ENCODE data around the gene PEX10. TPM values are rescaled to one million over a fixed set of nuclear protein-coding genes. Genes with fewer than 3 reads are reported as not detected.

The PEX10 gene
- total and polyA plus RNA-seq, 10 of the 15 experiments (the other 5 are each of a cell fraction or from before 2014, with no cell fraction given): 0.24 to 24.9 (median 16.8) TPM; not detected in 1

- ATAC-seq: no peak
- in situ Hi-C loops (cut with MboI): loop anchor here (5.0 kb wide), 1 partner anchor 193 kb away; the partner anchor contains the start of gene FAAP20
- no peaks in the 10 kb centered on the region for H3K9me3 ChIP-seq (replicated peaks; ENCODE audit: control insufficient read depth, insufficient read depth, low read length)
- 89% methylated on average over 19 of the region's 19 CpGs for WGBS (ENCODE audit: insufficient coverage, insufficient replicate concordance, low lambda C conversion rate, missing lambda C conversion rate)
- H3K4me1 ChIP-seq (ENCODE audit: control insufficient read depth, insufficient read depth, low read length): peaks cover 33% of the 10 kb centered on the region
- RAD21 ChIA-PET (ENCODE audit: unreplicated experiment): interaction anchor here (1.3 kb wide), 1 partner anchor 191 kb away, joined by 4 read pairs; the partner anchor contains the start of gene FAAP20
- H4K20me1 ChIP-seq (ENCODE audit: control insufficient read depth, insufficient read depth): no peaks in the 10 kb centered on the region
- no peak for FAIRE-seq
- no TSS peak for BruUV-seq (replicated peaks)
- no peaks in the 10 kb centered on the region for H3K27me3 ChIP-seq (replicated peaks in 1 of 2; ENCODE audit: control insufficient read depth in 2 of 2, insufficient read depth in 2 of 2, low read length in 1 of 2)
- no peaks in the 10 kb centered on the region; a peak in 1 of 4 replicates for H3K36me3 ChIP-seq (ENCODE audit: control insufficient read depth in 2 of 2, insufficient read depth in 2 of 2, low read length in 1 of 2)
- intact Hi-C loops (cut with micrococcal nuclease; ENCODE audit: unreplicated experiment): no loop called here
- no peak overlapping the region for H3K4me3 ChIP-seq
- TF ChIP-seq MYC (IDR thresholded peaks at IDR 0.05; ENCODE audit: insufficient read depth, insufficient read length, insufficient replicate concordance, low read length, severe bottlenecking) (no peak), BRCA1 (IDR thresholded peaks at IDR 0.05; ENCODE audit: low read depth, low read length) (no peak), FOXK2 (IDR thresholded peaks at IDR 0.05) (no peak), BCL11A (IDR thresholded peaks at IDR 0.05; ENCODE audit: low read depth, low read length) (no peak), MEF2A (IDR thresholded peaks at IDR 0.05; ENCODE audit: insufficient read depth, low read depth, low read length) (no peak), PAX8 (IDR thresholded peaks at IDR 0.05) (no peak), RUNX3 (IDR thresholded peaks at IDR 0.05; ENCODE audit: low read length) (no peak), POLR2A (IDR thresholded peaks at IDR 0.05; ENCODE audit: low read depth, low read length) (no peak), ZBTB33 (IDR thresholded peaks at IDR 0.05) (no peak), WRNIP1 (IDR thresholded peaks at IDR 0.05; ENCODE audit: borderline replicate concordance, low read depth, low read length) (no peak), SP1 (IDR thresholded peaks at IDR 0.05; ENCODE audit: low read depth, low read length) (no peak), E2F4 (IDR thresholded peaks at IDR 0.05; ENCODE audit: low read depth, low read length) (no peak), ESRRA (IDR thresholded peaks at IDR 0.05; ENCODE audit: low read length) (no peak), CEBPZ (IDR thresholded peaks at IDR 0.05; ENCODE audit: low read depth, low read length) (no peak), BACH1 (IDR thresholded peaks at IDR 0.05; ENCODE audit: borderline replicate concordance) (no peak), ZNF207 (IDR thresholded peaks at IDR 0.05; ENCODE audit: borderline replicate concordance) (no peak), LARP7 (IDR thresholded peaks at IDR 0.05) (no peak)
- no peak overlapping the region for H2AFZ ChIP-seq (ENCODE audit: control insufficient read depth, low read depth, low read length)
- H3K9ac ChIP-seq (ENCODE audit: control insufficient read depth, insufficient read depth, low read length): no peak overlapping the region
- SMC1A ChIA-PET (ENCODE audit: uncharacterized antibody, unreplicated experiment): no interaction called here
- no peak for DNase-seq (ENCODE audit: low read depth, low spot score)
- POLR2A ChIA-PET: no interaction called here
- H3K79me2 ChIP-seq (ENCODE audit: control insufficient read depth, insufficient read depth, low read length): peaks cover 9% of the 10 kb centered on the region; the same call in 1 of the 2 replicates
- CTCF ChIA-PET: interaction anchor here (2.4 to 2.5 kb wide), 2 partner anchors 191 kb away, joined by 14 to 22 read pairs; partner anchors contain the start of gene FAAP20
- no peak overlapping the region for H3K27ac ChIP-seq (ENCODE audit: control insufficient read depth, insufficient read depth)
- no peak overlapping the region for H3K4me2 ChIP-seq (ENCODE audit: control insufficient read depth, insufficient read depth)
These were observed 26.6 kb downstream of the PEX10 start for GRCh38 chr1:2385606-2386280.
